ENCODE data around the gene KRT4.
"Not testable (repeated sequence)": the region's sequence is repeated elsewhere in the genome, so short reads cannot be mapped to it uniquely, and the experiment has no call there.

The KRT4 gene

DNA sequence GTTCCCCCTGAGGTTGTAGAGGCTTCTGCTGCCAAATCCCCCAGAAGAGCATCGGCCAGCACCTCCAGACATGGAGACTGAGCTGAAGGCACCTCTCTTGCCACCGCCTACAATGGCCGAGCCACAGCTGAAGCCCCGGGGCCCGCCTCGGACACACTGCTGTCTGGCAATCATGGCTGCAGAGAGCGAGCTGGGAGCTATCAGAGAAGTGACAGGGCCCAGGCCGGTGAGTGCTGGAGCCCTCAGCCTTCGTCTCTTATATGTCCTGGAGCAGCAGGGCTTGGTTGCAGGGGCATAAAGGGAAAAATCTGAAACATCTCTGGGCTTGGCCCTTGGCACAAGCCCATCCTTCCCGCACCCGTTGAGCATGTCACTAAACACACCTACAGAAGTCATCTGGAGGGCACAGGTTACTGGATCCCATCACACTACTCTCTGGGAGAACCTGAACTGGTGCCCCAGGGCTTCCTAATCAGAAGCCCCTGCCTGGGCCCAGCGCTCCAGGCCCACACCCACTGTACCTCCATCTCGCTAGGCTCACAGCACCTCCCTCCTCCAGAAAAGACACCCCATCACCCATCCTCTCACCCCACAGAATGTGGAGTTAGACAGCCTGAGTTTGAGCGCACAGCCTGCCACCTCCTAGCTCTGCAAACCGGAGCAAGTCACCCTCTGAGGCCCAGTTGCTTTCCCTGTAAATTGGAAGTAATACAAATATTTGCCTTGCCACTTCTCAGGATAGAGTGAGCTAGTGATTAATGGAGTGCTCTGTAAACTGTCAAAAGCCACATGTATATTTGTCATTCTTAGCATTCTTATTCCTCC, at the start of gene KRT4:
Gene KRT4 (minus strand): TSS at position 232 of the 825 bp plus-strand sequence. CDS start 58 bp downstream, at position 174.
- no peak for DNase-seq (ENCODE audit: low read depth, low spot score)

DNA sequence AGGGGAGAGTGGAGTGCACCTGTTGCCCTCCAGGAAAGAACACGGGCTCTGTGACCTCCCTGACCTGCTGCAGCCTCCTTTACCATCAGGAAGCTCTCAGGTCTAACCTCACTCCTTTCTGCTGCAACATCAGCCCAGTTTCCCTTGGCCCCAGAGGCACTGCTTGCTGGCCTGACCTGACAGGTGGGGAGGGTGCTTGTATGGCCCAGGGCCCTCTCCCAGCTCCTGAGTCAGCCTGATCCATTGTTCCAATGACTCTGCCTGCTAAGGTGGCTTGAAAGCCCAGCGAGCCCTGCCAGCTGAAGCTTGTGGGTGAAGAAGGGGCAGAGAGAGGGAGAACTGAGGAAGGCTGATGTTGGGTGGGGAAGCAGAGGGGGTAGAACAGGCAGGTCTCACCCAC, 48.1 kb upstream of the KRT4 start:
- DNase-seq (ENCODE audit: low read depth, low spot score) = no peak

DNA sequence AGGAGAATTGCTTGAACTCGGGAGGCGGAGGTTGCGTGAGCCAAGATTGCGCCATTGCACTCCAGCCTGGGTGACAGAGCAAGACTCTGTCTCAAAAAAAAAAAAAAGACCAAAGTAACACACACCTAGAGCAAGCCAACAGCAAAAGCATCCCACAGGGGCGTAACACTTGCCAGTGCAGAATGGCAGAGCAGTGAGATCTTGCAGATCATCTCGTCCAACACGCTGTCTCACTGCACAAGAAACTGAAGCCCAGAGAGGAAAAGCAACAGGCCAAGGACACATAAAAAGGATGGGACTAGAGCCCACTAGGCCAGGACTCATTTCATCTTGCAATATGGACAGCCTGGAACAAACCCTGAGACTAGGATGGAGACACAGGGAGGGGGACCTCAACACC, 47.6 kb upstream of the KRT4 start:
- no peak for DNase-seq (ENCODE audit: low read depth, low spot score)

DNA sequence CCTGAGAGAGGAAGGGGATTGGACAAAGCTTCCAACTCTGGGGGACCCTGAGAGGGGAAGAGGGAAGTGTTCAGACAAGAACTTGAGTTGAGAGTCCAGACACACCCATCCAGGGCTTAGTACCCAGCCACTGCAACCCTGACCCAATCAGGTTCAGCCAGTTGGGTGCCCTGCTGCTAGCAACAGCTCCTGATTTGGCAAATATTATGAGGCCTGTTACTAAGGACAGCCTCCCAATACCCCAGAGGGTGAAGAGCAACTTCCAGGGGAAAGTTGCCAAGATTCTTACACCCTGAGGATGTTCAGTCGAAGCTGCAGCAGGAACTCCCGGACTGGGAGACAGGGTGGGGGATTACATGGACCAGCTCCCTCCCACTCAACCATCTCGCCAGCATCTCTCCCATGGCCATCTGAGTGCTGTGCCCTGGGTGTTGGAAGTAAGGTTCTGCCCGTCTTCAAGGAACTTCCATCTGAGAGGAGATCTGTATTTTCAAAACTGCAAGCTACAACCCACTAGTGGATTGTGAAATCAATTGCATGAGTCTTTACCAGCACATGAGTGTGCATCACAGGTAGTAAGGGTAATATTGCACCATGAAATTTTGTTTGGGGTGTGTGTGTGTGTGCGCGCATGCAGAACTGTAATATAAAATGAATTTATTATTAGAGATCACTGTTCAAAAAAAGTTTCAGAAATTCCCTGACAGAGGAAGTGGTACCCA, 46.3 kb upstream of the KRT4 start:
- DNase-seq (ENCODE audit: low read depth, low spot score) = no peak

DNA sequence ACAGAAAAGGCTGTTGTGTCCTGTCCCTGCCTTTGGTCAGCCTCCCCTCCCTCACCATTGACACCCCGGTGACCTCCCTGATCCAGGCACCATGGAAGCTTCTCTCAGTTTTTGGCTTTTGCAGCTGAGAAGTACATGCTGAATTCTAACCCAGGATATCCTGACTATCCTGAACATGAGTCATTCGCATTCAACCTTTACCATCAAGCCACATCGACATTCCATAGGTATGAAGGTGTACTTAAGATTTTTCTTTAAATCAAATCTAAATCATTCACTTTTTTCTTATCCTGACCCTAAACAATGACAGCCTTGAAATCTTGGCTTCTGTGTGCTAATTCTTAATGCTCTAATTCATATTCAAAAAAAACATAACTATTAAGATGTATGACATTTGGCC, 43.6 kb upstream of the KRT4 start:
- DNase-seq (ENCODE audit: low read depth, low spot score) = no peak

DNA sequence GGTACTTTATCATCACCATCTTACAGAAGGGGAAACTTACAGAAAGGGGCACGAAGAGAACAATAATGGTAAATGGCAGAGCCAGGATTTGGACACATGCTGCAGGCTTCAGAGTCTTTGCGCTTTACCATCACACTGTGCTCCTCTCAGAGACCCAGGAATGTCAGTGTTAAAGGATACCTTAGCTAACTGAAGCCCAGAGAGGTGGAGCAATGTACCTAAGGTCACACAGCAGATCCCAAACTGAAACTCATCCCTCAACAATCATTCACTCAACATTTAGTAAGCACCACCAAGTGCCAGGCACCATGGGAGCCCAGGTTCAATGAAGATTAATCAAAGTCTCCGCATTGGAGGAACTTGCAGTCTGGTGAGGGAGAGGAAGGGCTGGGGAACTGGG, 42.9 kb upstream of the KRT4 start:
- DNase-seq (ENCODE audit: low read depth, low spot score) = no peak

DNA sequence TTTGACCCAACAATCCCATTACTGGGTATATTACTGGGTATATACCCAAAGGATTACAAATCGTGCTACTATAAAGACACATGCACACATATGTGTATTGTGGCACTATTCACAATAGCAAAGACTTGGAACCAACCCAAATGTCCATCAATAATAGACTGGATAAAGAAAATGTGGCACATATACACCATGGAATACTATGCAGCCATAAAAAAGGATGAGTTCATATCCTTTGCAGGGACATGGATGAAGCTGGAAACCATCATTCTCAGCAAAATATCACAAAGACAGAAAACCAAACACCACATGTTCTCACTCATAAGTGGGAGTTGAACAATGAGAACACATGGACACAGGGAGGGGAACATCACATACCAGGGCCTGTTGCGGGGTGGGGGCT, 42.2 kb upstream of the KRT4 start:
- DNase-seq (ENCODE audit: low read depth, low spot score) = not testable (repeated sequence)

DNA sequence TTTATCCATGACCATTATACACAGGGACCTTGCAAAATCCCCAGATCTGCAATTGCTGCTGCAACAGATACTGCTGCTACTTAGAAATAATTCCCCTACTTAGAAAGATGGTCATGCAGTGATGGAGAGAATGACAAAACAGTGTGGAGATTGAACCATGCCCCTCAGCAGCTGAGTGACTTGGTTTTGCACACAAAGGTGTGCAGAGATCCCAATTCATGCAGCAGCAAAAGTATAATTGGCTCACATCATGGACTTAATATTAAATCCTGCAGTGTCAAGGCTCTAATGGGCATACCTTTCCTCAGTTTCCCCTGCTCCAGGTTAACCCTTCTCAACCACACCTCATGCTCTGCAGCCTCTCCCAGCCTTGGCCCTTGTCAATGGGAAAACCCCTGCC, 37.9 kb upstream of the KRT4 start:
- DNase-seq (ENCODE audit: low read depth, low spot score) = no peak

DNA sequence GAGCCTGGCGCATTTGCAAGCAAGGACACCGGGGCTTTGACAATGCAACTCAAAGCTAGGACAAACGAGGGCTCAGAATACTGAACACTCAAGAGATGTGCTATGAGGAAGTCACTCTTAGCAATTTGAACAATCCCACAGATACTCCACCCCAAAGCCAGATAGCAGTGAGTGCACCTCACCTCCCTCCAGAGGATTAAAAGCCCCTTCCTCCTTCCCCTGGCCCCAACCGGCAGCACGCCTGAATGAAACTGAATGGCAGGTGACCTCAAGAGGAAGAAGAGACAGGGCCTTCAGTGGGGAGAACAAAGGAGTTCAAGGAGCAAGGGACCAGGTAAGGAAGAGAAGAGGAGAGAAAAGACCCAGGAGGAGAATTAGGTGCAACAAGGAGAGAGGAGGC, 36.8 kb upstream of the KRT4 start:
- DNase-seq (ENCODE audit: low read depth, low spot score) = no peak

DNA sequence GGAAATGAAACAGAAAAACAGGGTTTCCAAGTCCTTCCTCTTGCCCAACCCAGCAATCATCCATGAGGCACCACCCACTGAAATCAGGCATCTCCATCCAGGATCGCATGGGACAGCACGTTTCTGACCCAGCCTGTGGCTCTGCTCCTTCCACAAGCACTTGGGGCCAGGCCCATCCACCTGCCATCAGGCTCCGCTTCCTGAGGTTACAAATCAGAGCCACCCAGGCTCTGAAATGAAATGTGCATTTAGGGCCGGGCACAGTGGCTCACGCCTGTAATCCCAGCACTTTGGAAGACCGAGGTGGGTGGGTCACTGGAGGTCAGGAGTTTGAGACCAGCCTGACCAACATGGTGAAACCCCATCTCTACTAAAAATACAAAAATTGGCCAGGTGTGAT, 35.6 kb upstream of the KRT4 start:
- DNase-seq (ENCODE audit: low read depth, low spot score) = no peak

DNA sequence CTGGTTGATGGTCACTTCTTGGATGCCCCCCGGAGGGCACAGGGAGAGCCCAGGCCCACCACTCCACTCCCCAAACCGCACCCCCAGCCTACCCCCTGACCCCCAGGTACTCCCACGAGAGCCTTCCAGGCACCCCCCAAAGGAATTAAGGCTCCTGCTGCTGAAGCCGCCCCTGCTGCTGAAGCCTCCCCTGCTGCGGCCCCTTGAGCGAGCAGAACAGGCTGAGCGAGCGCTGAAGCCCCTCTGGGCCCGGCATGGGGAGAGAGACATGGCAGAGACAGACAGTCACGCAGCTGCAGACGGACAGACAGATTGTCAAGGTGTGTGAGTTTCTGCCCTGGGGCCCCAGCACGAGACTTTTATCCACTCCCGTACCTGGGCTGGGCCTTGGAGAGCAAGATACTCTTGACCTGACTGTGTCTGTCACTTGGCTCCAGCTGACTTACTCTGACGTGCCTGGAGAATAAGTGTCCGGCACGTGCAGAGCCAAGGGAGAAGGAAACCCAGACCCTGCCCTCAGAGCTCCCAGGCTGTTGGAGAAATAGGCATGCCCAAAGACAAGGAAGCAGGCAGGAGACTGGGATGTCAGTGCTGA, 34.8 kb upstream of the KRT4 start, which contains the start of gene KRT78:
Gene KRT78 (minus strand): TSS at position 334 of the 595 bp plus-strand sequence. CDS start 64 bp downstream, at position 270.
- no peak for DNase-seq (ENCODE audit: low read depth, low spot score)

DNA sequence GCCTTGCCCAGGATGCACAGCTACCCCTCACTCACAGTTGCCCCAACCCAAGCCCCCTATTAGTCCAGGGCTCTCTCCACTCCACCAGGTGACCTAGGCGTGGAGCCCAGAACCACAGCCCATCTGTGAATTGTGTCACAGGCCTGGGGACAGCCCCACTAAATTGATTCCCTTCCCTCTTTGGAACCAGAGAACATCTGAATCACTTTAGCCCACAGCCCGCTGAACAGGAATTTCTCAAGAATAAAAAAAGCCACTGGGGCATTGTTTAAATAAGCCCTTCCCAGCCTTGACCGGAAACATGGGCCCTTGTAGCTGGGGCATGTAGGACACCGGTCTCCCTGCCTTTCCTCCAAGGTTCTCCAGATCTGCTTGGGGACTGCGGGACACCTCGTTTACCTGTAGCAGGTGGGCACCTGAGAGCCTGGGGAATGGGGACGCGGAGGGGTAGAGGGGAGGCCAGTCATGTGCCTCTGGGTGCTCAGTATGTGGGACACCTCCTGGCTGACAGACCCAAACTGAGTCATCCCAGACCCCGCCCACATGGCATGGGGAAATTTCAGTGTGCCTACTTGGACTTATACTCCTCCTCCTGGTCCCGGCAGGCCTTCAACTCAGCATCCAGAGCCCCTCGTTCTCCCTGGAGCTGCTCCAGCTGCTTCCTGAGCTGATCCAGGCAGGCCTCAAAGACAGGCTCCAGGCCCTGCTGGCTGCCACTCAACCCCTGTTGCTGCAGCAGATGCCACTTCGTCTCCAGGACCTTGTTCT, 33.6 kb upstream of the KRT4 start:
- DNase-seq (ENCODE audit: low read depth, low spot score) = no peak

DNA sequence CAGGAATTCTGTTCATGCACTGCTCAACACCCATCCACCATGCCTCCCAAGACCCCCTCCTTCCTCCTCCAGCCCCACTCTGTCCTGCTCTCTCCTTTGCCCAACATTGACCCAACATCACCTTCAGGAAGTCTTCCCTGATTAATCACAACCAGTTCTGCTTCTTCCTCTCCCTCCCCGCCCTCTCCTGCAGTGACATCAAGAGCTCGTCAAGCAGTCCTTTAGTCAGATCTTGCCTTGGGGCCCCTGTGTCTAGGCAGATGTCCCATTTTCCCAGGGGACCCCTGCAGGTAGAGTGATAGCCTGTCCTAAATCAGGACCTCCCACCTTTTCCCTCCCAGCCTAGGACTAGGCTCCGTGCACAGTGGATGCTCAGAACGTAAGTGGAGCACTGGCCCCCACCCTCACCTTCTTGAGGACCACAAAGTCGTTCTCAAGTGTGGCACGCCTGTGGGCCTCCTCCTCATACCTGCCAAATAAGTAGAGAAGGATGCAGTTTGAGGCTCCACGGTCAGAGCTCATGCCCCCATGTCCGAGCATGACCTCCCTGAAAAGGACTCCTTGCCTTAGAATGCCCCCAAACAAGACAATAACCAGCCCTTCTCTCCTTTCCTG, 32.5 kb upstream of the KRT4 start:
- DNase-seq (ENCODE audit: low read depth, low spot score) = no peak

DNA sequence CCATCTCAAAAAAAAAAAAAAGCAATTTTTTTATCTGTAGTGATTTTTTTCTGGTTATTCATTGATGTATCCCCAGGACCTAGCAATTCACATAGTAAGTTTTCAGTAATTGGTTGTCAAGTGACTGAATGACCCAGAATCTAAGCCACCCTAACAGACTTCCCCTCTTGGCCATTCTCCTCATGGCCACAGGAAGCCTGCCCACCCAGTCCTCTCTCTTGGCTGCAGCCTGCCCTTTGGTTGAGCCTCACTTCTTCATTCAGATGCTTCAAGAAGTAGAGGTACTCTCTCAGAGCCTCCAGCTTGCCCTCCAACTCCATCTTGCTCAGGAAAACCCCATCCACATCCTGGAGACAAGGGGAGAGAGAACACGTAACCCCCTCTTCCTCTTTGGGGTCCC, 32.0 kb upstream of the KRT4 start:
- no peak for DNase-seq (ENCODE audit: low read depth, low spot score)

DNA sequence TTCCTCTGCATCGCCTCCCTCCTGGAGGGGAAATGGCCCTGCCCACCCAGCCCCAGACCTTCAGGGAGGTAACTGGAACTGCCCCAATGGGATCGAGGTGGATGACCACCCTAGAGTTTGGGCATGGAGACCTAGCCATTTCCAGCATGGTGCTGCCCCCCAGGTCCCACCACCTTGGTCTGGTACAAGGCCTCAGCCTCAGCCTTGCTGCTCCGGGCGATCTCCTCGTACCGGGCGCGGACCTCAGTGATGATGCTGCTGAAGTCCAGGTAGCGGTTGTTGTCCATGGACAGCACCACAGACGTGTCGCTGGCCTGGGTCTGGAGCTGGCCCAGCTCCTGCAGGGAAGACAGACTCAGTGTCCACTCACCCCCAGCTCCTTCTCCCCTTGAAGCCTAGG, 30.5 kb upstream of the KRT4 start:
- no peak for DNase-seq (ENCODE audit: low read depth, low spot score)

DNA sequence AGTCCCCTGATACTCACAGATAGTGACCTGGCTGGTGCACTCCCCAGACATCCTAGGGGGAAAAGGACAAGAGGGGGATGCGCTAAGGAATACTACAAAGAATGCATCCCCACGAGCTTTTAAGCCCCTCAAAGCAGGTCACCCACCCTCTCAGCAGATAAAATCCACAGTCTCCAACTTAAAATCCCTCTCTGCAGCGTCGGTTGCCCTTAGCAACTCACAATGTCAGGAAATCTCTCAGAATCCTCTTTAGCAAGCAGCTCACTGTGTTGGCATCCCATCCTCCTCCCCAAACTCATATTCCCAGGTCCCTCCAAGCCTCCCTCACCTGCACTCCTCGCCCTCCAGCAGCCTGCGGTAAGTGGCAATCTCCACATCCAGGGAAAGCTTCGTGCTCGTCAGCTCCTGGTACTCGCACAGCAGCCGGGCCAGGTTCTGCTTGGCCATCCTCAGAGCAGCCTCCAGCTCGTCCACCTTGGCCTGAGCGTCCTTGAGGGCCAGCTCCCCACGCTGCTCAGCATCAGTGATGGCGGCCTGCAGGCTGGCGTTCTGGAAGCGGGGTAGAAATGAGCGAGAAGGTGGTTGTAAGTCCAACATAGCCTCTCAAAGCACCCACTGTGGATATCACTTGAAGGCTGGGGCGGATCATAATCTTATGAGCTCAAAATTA, 25.7 kb upstream of the KRT4 start:
- DNase-seq (ENCODE audit: low read depth, low spot score) = no peak

DNA sequence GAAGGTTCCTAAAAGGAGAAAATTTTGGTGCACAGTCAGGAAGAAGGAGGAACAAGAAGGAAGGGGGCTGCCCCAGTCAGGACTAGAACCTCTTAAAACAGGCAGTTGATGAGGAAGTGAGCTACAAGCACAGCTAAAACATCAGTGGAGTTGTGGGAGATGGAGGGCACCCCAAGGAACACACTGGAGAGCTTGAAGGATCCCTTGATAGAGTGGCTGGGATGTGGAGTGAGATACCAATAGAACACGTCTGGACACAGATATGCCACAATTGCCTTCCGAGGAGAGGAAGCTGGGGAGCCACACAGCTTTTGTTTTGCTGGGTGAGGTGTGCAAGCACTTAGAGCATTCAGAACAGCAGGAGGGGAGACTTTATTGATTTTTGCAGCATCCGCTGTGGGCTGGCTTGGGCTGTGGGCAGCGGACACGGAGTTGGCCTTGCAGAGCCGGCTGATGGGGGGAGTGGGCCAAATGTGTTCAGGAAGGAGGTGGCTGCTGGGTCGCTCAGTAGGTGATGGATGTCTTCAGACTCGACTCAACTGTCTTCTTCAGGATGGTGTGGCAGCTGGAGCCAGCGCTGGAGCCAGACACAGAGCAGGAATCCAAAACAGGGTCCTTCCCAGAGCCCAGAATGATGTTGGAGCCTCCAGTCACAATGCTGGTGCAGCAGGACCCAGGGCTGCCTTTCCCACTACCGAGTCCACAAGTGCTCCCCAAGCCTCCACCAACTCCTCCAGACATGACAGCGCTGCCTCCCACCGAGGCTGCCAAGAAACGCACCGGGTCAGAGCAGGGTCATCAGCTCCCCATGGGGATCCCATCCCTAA, 24.9 kb upstream of the KRT4 start:
- DNase-seq (ENCODE audit: low read depth, low spot score) = no peak

DNA sequence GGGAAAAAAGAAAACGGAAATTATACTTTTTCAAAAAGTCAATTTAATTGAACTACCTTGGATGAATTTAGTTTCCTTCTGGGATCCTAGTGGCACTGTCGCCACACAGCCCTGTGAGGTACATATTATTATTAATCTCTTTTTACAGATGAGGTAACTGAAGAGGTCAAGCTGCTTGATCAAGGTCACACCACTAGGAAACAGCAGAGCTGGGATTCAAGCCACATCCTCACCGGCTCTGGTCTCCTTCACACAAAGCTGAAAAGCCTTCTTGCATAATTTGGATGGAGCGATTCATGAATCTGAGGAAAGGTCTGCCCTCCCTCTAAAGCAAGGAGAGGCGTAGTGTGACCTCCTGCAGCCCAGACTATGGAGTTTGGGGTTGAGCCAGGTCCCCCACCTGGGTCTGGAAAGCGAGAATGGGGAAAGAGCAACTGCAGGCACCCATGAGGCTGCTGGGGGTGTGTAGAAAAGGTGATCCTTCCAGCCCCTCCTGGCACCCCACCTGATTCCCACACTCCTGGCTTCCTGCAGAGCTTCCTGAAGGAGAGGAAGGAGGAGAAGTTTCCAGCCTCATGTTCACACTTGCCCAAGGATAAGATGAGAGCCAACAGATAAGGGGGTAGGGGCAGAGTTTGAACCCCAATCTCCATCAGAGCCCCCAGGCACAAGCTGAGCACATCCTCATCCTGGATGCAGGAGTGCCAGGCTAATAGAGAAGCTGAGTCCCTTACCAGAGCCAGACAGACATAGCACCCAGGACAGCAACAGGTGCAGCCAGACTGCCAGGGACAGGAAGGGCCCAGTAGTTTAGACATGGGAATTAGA, 24.1 kb upstream of the KRT4 start:
- no peak for DNase-seq (ENCODE audit: low read depth, low spot score)

DNA sequence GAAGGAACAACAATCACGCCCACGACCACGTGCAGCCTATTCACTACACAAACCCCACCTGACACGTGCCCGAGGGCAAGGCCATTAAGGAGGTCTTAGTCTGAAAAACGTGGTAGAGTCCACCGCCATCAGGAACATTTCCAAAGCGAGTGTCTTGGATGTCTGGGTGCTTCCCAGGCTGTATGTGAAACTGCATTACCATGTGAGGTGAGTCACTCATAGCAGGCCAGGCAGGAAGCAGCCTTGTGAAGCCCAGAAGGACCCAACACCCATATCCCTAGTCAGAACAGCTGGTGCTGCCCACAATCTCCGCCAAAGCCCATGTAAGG, 23.5 kb upstream of the KRT4 start:
- DNase-seq (ENCODE audit: low read depth, low spot score) = no peak

Measured in activated CD4-positive, CD25-positive, alpha-beta regulatory T cell treated with anti-CD3 and anti-CD28 coated beads, Interleukin-2, amount 50 U/mL, for 16 hours (primary cell).